OCI-M2 (cell line): ENCODE results near the gene TMEM117.

Experiments used
- DNase-seq: peaks from one replicate; lab custom pipeline; 2025; ENCODE audit not compliant: unreplicated experiment; lab: John Stamatoyannopoulos, UW

The TMEM117 gene

DNA sequence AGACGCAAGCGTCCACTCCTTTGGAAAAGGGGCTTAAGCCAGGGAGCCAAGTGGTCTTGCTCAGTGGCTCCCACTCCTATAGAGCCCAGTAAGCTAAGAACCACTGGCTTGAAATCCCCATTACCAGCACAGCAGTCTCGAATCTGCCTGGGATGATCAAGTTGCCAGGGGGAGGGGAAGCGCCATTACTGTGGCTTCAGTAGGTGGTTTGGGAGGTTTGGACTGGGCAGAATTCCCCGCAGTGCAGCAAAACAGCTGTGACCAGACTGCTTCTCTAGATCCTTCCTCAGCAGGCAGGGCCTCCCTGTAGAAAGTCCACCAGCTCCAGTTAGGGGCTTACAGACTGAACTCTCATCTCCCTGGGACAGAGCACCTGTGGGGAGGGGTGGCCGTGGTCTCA is 115.4 kb downstream of the TMEM117 start:
- no peak for DNase-seq

DNA sequence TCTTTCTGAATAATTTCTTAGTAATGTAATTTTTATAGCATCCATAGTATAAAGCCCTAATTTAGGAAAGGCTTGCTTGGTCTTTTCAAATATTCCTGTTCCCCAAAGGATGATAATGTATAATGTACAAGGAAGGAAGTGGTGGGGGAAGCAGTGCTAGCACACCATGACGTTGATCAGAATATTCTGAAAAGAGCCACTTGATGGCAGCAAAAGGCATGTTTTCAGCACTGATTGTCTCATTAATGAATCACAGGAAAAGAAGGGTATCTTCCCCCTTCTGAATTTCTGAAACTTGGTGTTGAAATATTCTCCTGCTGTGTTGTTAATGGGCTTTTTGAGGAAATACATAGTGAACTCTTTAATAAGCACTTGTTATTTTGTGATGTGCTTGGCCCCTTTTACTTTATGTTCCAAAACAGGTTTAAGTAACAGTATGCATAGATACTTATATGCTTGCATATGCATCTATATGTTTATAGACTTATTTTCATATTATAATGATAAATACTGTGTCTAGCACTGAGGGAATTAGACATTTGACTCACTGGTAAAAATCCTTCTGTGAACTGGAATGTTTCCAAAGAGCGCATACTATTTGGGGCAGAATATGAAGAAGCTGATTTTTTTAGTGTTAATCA is 122.0 kb downstream of the TMEM117 start:
- no peak for DNase-seq

DNA sequence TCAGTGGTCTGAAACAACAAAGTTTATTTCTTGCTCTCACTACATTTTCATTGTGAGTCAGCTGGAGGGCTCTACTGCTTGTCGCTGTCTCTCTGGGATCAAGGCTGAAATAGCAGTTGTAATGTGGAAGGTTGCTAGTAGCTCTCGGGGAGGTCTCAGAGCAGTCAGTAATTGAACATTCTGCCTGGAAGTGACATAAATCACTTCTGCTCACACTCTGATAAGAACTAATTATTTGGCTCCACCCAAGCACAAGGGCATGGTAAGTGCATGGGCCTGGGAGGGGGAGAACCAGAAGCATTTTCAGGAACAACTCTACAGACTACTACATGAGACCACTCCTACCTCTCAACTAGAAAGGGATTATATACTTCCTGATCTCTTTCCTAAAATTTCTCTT is 128.2 kb downstream of the TMEM117 start:
- no peak for DNase-seq

DNA sequence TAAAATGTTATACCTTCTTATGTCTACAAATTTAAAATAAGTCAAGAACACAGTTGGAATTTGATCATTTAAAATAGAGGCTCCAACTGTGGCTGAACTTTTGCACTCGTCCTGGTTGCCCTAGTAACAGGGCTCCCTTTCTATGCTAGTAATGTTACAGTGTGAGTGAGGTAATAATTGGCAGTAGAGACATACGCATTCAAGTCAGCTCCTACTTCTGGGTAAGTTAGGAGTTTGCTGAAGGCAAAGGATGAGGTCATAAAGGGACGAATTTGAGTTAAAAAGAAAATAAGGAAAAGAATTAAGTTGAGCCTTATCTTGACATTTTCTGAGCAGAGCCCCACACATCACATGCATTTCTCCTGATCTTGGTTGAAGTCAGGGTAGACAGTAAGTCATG is 129.1 kb downstream of the TMEM117 start:
- no peak for DNase-seq

DNA sequence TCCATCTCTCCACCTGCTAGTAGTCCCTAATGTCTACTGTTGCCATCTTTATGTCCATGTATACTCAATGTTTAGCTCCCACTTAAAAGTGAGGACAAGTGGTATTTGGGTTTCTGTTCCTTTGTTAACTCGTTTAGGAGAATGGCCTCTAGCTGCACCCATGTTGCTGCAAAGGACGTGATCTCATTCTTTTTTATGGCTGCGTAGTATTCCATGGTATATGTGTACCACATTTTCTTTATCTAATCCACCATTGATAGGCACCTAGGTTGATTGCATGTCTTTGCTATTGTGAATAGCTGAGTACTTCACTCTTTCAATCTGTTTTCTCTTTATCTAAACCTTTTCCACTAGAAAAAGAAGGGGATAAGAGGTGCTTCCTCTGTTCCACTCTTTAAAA is 130.0 kb downstream of the TMEM117 start:
- no peak for DNase-seq

DNA sequence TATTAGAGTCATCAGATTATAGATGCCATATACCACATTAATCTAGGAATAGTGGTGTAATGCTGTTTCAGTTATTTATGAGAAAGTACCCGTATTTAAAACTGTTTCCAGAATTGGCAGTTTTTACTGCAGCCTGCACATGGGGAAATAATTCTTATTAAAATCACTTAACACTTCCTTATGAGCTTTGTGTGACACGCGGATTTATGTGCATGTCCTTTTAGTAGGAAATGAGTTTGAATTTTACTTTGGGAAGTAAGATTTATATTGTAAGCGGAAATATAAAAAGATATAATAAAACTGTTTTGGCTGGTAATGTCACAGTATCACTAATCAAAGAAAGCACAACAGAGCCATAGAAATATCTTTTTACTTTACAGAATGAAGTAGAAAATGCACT is 132.9 kb downstream of the TMEM117 start:
- no peak for DNase-seq

DNA sequence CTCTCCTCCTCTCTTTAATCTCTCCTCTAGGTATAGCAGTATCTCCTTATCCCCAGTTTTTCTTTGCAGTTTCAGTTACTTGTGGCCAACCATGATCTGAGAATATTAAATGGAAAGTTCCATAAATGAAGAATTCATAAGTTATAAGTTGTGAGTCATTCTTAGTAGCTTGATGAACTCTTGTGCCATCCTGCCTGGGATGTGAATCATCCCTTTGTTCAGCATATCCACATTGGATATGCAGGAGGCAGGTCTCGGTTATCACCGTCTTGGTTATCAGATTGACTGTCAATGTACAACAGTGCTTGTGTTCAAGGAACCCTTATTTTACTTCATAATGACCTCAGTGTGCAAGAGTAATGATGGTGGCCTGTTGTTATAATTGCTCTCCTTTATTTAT is 134.0 kb downstream of the TMEM117 start:
- no peak for DNase-seq

DNA sequence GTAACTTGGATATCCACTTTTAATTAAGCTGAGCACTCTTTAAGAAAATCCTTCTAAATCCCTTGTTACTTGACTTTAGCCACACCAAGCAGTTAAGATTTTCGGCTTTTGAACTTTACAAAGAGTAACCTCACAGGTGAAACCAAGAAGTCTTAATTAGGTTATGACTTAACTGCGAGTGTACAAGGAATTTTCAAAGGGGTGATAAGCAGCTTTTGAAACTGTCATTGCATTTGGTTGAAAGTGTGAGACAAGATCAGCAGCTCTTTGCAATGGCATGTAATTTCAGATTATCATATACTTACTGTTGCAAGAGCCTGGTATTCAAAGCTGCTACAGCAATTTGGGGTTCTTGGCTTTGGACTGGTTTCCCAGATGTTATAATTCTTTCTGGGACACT is 137.5 kb downstream of the TMEM117 start:
- DNase-seq = no peak

DNA sequence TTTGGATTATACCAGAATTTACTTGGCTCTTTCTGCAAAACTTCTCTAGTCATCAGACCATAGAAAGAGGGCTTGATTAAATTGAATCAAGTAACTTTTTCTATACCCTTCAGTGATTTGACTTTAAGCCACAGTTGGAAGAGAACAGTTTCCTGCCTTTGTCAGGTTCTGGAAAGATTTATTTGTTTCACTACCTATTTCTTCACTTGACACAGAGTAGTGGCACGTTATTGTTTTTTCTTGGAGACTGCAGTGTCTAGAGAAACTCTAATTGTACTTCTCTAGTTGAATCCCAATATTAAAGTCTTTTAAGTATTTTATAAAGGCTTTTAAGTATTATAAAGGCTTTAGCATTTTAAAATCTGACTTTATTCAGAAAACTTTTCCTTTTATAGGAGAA is 138.1 kb downstream of the TMEM117 start:
- DNase-seq = no peak

DNA sequence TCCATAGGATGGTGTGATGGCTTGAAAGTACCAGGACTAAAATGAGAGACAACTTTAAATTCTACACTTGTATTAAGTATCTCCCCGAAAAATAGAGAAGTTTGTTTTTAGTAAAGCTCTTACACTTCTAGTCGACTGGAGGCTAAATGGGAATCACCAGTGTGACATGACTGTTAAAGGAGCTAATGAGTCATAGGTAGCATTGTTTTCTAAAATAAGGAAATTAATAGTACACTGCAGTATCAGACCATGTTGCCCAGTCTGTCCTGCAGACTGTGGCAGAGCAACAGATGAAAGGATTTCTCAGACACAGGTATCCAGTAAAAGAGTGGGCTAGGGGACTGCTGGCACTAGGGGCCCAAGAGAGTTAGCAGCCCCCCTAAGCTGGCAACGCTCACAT is 140.1 kb downstream of the TMEM117 start:
- no peak for DNase-seq

DNA sequence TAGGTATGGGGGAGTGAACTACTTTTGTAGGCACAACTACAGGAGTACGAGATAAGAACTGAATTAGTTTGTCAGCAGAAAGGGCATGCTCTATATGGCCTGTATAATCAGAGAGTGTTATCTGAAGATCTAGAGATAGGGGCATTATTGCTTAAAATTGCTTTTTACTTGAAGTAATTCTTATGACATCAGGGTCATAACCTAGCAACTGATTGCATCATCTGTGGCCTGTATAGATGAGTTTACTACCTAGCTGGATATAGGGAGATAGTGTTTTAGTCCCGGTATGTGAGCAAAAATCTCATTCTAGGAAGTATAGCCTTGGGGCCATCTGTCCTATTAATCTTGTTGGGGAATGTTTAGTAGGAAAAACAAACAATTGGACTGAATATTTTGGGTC is 142.7 kb downstream of the TMEM117 start:
- DNase-seq = no peak

DNA sequence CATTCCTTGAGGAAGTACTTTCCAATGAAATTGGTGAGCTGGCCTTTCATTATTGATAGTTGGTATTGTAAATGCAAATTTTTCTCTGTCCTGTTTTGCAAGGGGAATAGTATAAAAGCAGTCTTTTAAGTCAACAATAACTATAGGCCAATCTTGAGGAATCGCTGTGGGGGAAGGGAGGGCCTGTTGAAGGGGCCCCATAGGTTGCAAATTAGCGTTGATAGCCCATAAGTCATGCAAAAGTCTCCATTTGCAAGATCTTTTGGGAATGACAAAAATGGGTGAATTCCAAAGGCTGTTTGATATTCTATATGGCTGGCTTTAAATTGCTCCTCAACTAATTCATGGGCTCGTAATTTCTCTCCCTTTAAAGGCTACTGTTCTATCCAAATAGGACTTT is 143.6 kb downstream of the TMEM117 start:
- no peak for DNase-seq

DNA sequence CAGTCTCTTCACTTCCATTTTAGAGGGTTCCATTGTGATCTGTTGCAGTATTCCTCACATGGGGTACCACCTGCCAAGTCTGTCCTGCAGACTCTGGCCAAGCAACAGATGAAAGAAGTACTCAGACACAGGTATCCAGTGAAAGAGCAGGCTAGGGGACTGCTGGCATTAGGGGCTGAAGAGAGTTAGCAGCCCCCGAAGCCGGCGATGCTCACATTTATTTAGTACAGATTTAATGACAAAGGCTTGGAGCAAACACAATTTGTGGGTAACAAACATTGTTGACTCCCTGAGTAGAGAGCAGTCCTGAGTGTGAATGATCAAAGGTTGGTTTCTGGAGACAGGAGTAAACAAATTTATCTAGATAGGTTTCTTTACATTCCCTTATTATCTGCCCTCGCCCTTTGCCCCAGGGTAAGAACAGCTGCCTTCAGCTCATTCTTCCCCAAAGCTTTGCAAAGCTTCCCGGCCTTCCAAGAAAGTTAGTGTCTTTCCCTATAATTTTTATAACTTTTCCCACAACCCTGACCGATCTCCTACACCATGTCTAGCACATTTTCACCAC is 144.8 kb downstream of the TMEM117 start:
- DNase-seq = no peak

DNA sequence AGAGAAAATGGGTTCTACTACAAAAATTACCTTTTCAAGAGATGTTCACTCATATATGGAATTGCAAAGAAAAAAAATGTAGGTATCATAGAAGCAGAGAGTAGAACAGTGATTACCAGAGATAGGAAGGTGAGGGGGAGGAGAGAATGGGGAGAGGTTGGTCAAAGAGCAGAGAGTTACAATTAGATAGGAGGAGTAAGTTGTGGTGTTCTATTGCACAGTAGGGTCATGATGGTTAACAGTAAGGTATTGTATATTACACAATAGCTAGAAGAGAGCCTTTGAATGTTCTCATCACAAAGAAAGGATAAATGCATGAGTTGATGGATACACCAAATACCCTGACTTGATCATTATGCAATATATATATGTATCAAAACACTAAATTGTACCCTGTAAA is 145.8 kb downstream of the TMEM117 start:
- DNase-seq = no peak

DNA sequence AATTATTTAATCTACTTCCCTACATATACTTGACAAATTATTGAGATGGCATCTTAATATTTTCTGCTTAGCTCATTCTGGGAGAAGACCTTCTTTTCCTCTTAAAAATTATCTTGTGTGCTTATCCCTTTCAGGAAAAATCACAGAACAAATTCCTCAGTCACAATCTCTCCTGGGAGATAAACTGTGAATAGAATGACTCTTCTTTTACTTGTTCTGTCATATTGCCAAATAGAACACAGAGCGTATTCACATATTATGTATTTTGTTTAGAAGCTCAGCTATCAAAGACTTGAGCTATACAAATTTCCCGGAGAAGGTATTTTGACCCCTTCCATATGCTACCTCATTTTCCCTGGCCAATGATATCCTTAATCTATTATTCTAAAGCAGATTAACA is 146.7 kb downstream of the TMEM117 start:
- no peak for DNase-seq

DNA sequence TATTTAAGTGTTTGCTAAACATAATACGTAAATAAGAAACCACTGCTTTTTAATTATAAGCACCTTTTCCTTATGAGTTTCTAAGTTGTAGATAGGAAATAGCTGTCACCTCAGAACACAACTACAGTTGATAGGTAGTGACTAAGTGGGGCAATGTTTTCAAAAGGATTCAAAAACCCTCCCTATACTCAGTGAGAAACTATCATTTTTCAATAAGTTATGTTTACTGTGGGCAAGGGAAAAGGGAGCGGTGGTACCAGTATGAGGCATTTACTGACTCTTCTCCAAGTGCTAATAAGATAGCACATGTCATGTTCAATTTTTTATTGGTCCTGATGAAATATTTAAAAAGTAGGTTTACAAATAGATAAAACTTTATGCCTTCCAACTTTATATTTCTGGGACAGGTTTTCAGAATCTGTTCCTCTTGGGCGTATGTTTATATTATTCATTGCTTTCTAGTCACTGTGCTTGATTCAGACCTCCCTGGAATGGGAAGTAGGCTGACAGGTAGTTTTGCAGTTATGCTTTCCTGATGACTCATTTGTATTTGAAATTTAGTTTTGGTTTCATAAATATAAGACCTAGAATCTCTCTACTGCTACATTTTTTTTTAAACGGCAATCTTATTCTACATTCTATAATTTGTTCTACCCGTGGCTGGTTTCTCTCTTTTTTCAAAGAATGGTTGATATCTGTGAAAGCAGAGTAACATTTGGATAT is 153.1 kb downstream of the TMEM117 start:
- DNase-seq = no peak

DNA sequence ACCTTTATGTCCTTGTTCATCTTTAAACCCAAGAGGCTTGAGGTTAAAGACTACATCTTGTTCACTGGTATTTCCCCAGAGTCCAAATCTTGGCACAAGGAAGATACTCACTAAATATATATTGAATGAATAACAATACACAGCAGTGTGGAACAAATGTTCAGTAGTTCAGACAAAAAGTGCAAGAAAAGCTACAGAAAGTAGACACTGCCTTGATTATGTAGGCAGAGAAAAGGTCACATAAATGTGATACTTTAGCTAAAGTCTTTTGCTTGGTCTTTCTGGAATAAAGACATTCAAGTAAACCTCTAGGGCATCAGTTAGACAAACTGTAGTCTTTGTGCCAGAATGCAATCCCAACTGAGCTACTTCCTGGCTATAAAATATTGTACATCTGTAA is 157.0 kb downstream of the TMEM117 start:
- DNase-seq = no peak

DNA sequence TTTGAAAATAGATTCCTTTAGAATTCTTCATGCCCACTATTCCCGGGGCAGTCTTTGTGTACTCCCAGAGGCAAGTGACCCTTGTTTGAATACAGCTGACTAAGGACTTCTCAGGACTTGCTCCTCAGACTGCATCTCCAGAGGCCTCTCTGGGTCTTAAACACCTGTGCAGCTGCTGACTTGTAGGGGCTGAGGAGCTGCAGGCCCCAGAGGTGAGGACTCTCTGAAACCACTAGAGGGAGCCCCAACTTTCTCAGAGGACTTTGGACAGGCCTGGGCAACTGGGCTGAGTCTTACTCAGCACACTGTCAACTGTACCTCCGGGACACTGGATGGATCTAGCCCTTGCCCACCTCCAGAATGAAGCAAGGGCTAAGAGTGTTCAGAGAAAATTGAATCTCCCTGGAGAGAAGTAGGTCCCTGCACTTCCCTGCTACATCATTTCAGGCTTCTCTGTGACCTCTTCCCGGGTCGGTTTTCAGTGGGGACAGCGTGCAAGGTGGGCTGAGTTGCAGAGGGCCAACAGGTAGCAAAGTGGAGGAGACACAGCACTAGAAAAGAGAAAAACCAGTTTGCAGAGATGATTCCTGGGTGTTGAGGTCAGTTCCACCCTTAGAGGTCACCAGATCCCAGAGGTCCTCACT is 164.6 kb downstream of the TMEM117 start:
- DNase-seq = no peak

DNA sequence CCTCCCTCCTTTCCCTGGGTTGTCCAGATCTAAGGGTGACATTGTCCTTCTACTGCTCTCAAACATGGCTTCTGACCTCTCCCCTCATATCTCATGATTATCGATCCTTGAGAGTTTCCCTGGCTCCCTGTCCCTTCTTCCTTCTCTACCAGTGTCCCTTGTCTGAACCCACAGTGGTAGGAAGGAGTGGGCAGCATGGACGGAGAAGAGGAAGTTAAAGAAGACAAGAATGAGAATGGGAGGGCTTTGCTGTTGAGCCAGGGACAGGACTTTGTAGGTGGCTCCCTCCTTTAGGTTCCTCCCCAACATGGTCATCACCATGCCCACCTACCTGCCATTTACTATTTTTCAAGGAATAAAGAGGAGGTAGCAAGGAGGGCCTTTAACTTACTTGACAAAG is 166.7 kb downstream of the TMEM117 start:
- no peak for DNase-seq

DNA sequence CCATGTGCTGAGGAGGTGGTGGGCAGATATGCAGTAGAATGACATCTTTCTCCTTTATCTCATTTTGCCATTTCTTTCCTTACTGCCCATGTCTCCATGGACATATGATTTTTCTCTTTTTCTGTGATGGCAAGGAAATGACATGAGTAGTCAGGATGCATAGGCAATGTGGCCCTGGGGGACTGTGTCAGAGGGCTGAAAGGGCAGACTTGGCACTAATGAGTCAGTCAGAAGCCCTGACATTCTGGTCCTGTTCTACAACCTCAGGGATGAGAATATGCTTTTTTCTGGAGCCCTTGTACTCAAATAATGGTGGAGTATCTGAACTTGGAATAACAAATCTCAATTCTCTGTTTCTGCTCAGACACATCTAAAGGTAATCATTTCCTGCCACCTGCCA is 167.8 kb downstream of the TMEM117 start:
- no peak for DNase-seq

DNA sequence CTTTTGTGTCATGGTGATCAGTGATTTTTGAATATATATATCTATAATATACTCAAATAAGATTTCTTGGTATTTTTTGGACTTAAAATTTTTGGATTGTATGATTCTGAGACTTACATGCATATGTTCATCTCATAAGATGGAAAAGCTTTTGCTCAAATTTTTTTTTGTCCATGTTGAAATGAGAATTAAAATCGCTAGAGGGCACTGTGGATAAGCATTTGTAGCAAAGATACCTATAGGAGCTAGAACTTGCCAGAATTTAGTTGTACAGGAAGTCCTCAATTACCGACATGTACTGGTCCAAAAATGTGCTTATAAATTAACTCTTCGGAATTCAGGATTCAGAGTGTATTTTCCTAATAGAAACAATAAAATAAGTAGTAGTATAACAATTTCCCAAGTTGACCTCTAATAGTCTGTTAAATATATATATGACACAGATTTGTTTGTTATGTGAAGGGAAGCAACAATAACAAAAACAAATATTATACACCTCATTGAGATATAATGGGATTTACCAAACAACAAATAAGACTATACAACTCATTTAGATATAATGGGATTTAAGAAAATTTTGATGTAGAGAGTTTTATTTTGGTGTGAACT is 179.6 kb downstream of the TMEM117 start:
- DNase-seq = no peak

DNA sequence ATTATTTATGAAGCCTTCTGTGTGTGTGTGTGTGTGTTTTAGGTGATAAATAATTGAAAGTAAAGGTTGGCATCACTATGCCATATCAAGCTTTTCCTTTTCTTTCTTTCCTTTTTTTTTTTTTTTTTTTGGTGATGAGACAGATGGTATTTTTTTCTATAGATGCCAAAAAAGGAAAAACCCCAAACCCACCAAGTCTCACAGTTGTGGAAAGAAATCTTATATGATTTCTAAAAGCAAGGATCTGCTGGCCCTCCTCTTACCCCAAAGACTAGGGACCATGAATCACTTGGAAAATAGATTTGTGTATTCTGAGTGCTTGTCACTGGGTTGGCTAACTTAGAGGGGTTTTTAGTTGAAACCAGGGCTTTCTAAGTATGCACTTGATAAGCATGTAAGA is 181.3 kb downstream of the TMEM117 start:
- no peak for DNase-seq
